K562 (cell line): ENCODE results near the gene SFXN2. TPM values are rescaled to one million over a fixed set of nuclear protein-coding genes. Genes with fewer than 3 reads are reported as not detected.

ENCODE experiments used
- ARID2 ChIP-seq: fragments of 450-650 bp; IDR thresholded peaks from 2 replicates; pipeline ENCODE4 v1.6.1; 2017; ENCODE audit warnings: antibody characterized with exemption, mild to moderate bottlenecking
- HOXB6 ChIP-seq: fragments of 250-450 bp; sonication (Bioruptor Pico); IDR thresholded peaks from 2 replicates; pipeline ENCODE4 v1.5.1; 2022; ENCODE audit warnings: mild to moderate bottlenecking, borderline replicate concordance
- MXI1 ChIP-seq: IDR thresholded peaks from 2 replicates; pipeline ENCODE4 v1.6.1; 2011; ENCODE audit warnings: low read depth, mild to moderate bottlenecking, improper control_type of control experiment, low read length
- NEUROD1 ChIP-seq: fragments of 150-350 bp; IDR thresholded peaks from 2 replicates; pipeline ENCODE4 v1.6.1; 2014; ENCODE audit warnings: borderline replicate concordance, low read length, low read depth; ENCODE audit not compliant: partially characterized antibody
- POLR2G ChIP-seq: fragments of 200-400 bp; formaldehyde crosslinking; IDR thresholded peaks from 2 replicates; pipeline ENCODE4 v1.6.1; 2017; ENCODE audit warnings: low read depth, mild to moderate bottlenecking, antibody characterized with exemption, low read length, moderate library complexity
- RAD21 ChIP-seq, 2 experiments: fragments of 250-450 bp in 1 of 2; fragments of 450-650 bp in 1 of 2; sonication (Bioruptor Pico) in 1 of 2; formaldehyde crosslinking in 1 of 2; IDR thresholded peaks in 1 of 2; conservative IDR thresholded peaks in 1 of 2; 2 replicates each; pipeline versions ENCODE4 v1.4.0 to v1.8.0; 2020 to 2022; ENCODE audit warnings: mild to moderate bottlenecking in 2 of 2, moderate library complexity in 1 of 2
- RBFOX2 ChIP-seq: fragments of 200-400 bp; formaldehyde crosslinking; IDR thresholded peaks from 2 replicates; pipeline ENCODE4 v1.6.1; 2017; ENCODE audit warnings: low read depth, mild to moderate bottlenecking, low read length, moderate library complexity
- SAP30 ChIP-seq: fragments of 200-600 bp; sonication (generic); IDR thresholded peaks from 2 replicates; pipeline ENCODE4 v1.6.1; 2012; ENCODE audit warnings: borderline replicate concordance, low read depth, mild to moderate bottlenecking, moderate library complexity, low read length, control low read depth, inconsistent platforms; ENCODE audit not compliant: insufficient read depth, poor library complexity, severe bottlenecking
- SOX6 ChIP-seq: fragments of 450-650 bp; IDR thresholded peaks from 2 replicates; pipeline ENCODE4 v1.6.1; 2014; ENCODE audit warnings: mild to moderate bottlenecking
- UBTF ChIP-seq, 2 experiments: IDR thresholded peaks; 2 replicates each; pipeline ENCODE4 v1.6.1; 2012; ENCODE audit warnings: improper control_type of control experiment in 2 of 2, low read depth in 2 of 2, low read length in 2 of 2, borderline replicate concordance in 1 of 2
- ZNF311 ChIP-seq: fragments of 250-450 bp; sonication (Bioruptor Pico); IDR thresholded peaks from 2 replicates; pipeline ENCODE4 v1.4.0; 2020; ENCODE audit warnings: mild to moderate bottlenecking, moderate library complexity
- ZNF395 ChIP-seq: fragments of 200-800 bp; sonication (Bioruptor generic); IDR thresholded peaks from 2 replicates; pipeline ENCODE4 v1.6.1; 2017; ENCODE audit warnings: missing genetic modification characterization, missing compliant biosample characterization
- ZNF740 ChIP-seq, 3 experiments: fragments of 200-800 bp in 1 of 3; sonication (Bioruptor generic) in 1 of 3; sonication (generic) in 1 of 3; formaldehyde crosslinking in 1 of 3; IDR thresholded peaks; 2 replicates each; pipeline versions ENCODE4 v1.6.1 to v1.8.0; 2016 to 2022; ENCODE audit warnings: mild to moderate bottlenecking in 2 of 3, missing compliant biosample characterization in 2 of 3, missing genetic modification characterization in 2 of 3, missing genetic modification reagents in 1 of 3
- ZNF76 ChIP-seq: fragments of 250-450 bp; sonication (Bioruptor Pico); IDR thresholded peaks from 2 replicates; pipeline ENCODE4 v1.4.0; 2020; ENCODE audit warnings: mild to moderate bottlenecking, moderate library complexity, borderline replicate concordance
- polyA plus RNA-seq, 8 experiments: library from polyadenylated mRNA; depleted of rRNA in 4 of 8; stranded (reverse) in 5 of 8; unstranded in 3 of 8; fragments of >200 nt; fragmentation: Nextera tagmentation in 2 of 8; fragmentation: Illumina TruSeq in 1 of 8; extraction: Ambion mirVana in 2 of 8; extraction: Trizol in 1 of 8; gene quantifications; 2 replicates each; pipeline versions ENCODE4 v1.2.1 to v1.2.3, GENCODE V29; 2011 to 2014; ENCODE audit warnings: inconsistent platforms in 1 of 8, missing spikeins in 1 of 8
- total RNA-seq, 7 experiments: library from RNA; depleted of rRNA in 6 of 7; stranded (reverse); fragments of >200 nt in 6 of 7; fragmentation: Illumina TruSeq in 2 of 7; extraction: Trizol in 2 of 7; gene quantifications; 2 replicates each; pipeline versions ENCODE4 v1.2.1 to v1.2.3, GENCODE V29; 2011 to 2021; ENCODE audit warnings: low replicate concordance in 1 of 7
- TF ChIP-seq, protein P1 (sequence below): fragments of 250-450 bp; sonication (Bioruptor Pico); IDR thresholded peaks from 2 replicates; pipeline ENCODE4 v1.4.0; 2020; ENCODE audit warnings: mild to moderate bottlenecking

SFXN2 gene
- total and polyA plus RNA-seq, 9 of the 15 experiments (the other 6 are each of a cell fraction or from before 2014, with no cell fraction given): 7.3 to 23.8 (median 15.7) TPM

- peak; percentile 50; the same call in 1 of the 2 replicates for TF ChIP-seq ZNF740 (CRISPR knock-in tag; IDR thresholded peaks at IDR 0.05)
- no peak for TF ChIP-seq ZNF740 (tag; IDR thresholded peaks at IDR 0.05)
- 0 out of 2 replicates have a peak, but pooled peaks have one; percentile 29 for TF ChIP-seq ZNF395 (CRISPR knock-in tag)
- no peak for TF ChIP-seq NEUROD1
- no peak for TF ChIP-seq ZNF76 (CRISPR knock-in tag)
- TF ChIP-seq, protein P1, sequence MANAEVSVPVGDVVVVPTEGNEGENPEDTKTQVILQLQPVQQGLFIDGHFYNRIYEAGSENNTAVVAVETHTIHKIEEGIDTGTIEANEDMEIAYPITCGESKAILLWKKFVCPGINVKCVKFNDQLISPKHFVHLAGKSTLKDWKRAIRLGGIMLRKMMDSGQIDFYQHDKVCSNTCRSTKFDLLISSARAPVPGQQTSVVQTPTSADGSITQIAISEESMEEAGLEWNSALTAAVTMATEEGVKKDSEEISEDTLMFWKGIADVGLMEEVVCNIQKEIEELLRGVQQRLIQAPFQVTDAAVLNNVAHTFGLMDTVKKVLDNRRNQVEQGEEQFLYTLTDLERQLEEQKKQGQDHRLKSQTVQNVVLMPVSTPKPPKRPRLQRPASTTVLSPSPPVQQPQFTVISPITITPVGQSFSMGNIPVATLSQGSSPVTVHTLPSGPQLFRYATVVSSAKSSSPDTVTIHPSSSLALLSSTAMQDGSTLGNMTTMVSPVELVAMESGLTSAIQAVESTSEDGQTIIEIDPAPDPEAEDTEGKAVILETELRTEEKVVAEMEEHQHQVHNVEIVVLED (CRISPR knock-in tag): no peak
- TF ChIP-seq ARID2: no peak
- TF ChIP-seq SAP30: peak; percentile 97
- TF ChIP-seq UBTF (IDR thresholded peaks at IDR 0.05; ENCODE audit: borderline replicate concordance in 1 of 2, low read depth in 2 of 2, low read length in 2 of 2): 0 out of 4 replicates have a peak, but pooled peaks of 1 of the 2 experiments have one; percentile 41
- peak; percentile 78 for TF ChIP-seq RBFOX2
- no peak for TF ChIP-seq SOX6
- TF ChIP-seq POLR2G: peak; percentile 78
- peak; percentile 63; the same call in 1 of the 2 replicates for TF ChIP-seq MXI1
- no peak for TF ChIP-seq HOXB6 (CRISPR knock-in tag)
- TF ChIP-seq ZNF311 (CRISPR knock-in tag): no peak
- TF ChIP-seq RAD21 (CRISPR knock-in tag; conservative IDR thresholded peaks at IDR 0.05 in 1 of 2, IDR thresholded peaks at IDR 0.05 in 1 of 2): peak in 1 of 2 experiments; percentile 11; a peak in 1 of 4 replicates
Observed at GRCh38 chr10:102714621-102715455, at the start of gene SFXN2 (continued).
